Liver (tissue), 9 donors: Measurements from ENCODE around the gene ASMTL. TPM values are rescaled to one million over a fixed set of nuclear protein-coding genes. Genes with fewer than 3 reads are reported as not detected.

Experiments
- DNase-seq: peaks from one replicate; pipeline ENCODE4 v3.0.0-alpha.2; 2017; ENCODE audit warnings: low spot score
- H3K27ac ChIP-seq, 2 donors: one replicate each; pipeline ENCODE4 v1.7.0; 2013; ENCODE audit warnings: inconsistent platforms in 2 of 2, low read length in 2 of 2, control low read depth in 1 of 2, low read depth in 1 of 2, mild to moderate bottlenecking in 1 of 2
- H3K27me3 ChIP-seq, 4 donors: one replicate each; pipeline versions ENCODE4 v1.6.1 to v1.7.0; 2013; ENCODE audit warnings: low read length in 3 of 4, inconsistent platforms in 1 of 4, mild to moderate bottlenecking in 1 of 4, moderate library complexity in 1 of 4; ENCODE audit not compliant: control insufficient read depth in 4 of 4, insufficient read depth in 4 of 4
- H3K36me3 ChIP-seq, 4 donors: one replicate each; pipeline versions ENCODE4 v1.6.1 to v1.7.0; 2013; ENCODE audit warnings: low read length in 3 of 4, mild to moderate bottlenecking in 3 of 4, low read depth in 1 of 4, moderate library complexity in 1 of 4; ENCODE audit not compliant: control insufficient read depth in 4 of 4, insufficient read depth in 3 of 4
- H3K4me1 ChIP-seq, 4 donors: one replicate each; pipeline versions ENCODE4 v1.6.1 to v1.7.0; 2013; ENCODE audit warnings: low read length in 3 of 4, mild to moderate bottlenecking in 3 of 4, moderate library complexity in 1 of 4; ENCODE audit not compliant: control insufficient read depth in 4 of 4, insufficient read depth in 4 of 4
- H3K4me3 ChIP-seq, 3 donors: one replicate each; pipeline versions ENCODE4 v1.6.1 to v1.7.0; 2013; ENCODE audit warnings: low read length in 3 of 3, control low read depth in 1 of 3, low read depth in 1 of 3, mild to moderate bottlenecking in 1 of 3
- H3K9ac ChIP-seq, 2 donors: one replicate each; pipeline ENCODE4 v1.7.0; 2013; ENCODE audit warnings: low read length in 2 of 2, mild to moderate bottlenecking in 2 of 2, moderate library complexity in 2 of 2, control low read depth in 1 of 2, low read depth in 1 of 2
- H3K9me3 ChIP-seq, 4 donors: one replicate each; pipeline versions ENCODE4 v1.6.1 to v1.7.0; 2013; ENCODE audit warnings: low read length in 3 of 4; ENCODE audit not compliant: control insufficient read depth in 4 of 4
- EGR1 ChIP-seq, 2 donors: IDR thresholded peaks; 2 replicates each; pipeline ENCODE4 v1.6.1; 2016 to 2018; ENCODE audit warnings: antibody characterized with exemption in 2 of 2, low read depth in 2 of 2
- FOXA1 ChIP-seq: IDR thresholded peaks from 2 replicates; pipeline ENCODE4 v1.6.1; 2016; ENCODE audit warnings: antibody characterized with exemption
- FOXA2 ChIP-seq: IDR thresholded peaks from 2 replicates; pipeline ENCODE4 v1.6.1; 2016; ENCODE audit warnings: antibody characterized with exemption
- GABPA ChIP-seq, 2 donors: IDR thresholded peaks in 1 of 2; conservative IDR thresholded peaks in 1 of 2; 2 replicates each; pipeline ENCODE4 v1.6.1; 2016; ENCODE audit warnings: antibody characterized with exemption in 2 of 2, mild to moderate bottlenecking in 1 of 2, moderate library complexity in 1 of 2
- HNF4A ChIP-seq, 2 donors: conservative IDR thresholded peaks; 2 replicates each; pipeline ENCODE4 v1.6.1; 2016; ENCODE audit warnings: antibody characterized with exemption in 2 of 2, mild to moderate bottlenecking in 2 of 2
- HNF4G ChIP-seq: IDR thresholded peaks from 2 replicates; pipeline ENCODE4 v1.6.1; 2016; ENCODE audit warnings: antibody characterized with exemption
- JUND ChIP-seq, 2 donors: IDR thresholded peaks; 2 replicates each; pipeline ENCODE4 v1.6.1; 2016; ENCODE audit warnings: antibody characterized with exemption in 2 of 2
- NR2F2 ChIP-seq: IDR thresholded peaks from 2 replicates; pipeline ENCODE4 v1.6.1; 2016; ENCODE audit warnings: antibody characterized with exemption
- RAD21 ChIP-seq, 2 donors: IDR thresholded peaks; 2 replicates each; pipeline ENCODE4 v1.6.1; 2016; ENCODE audit warnings: antibody characterized with exemption in 2 of 2, mild to moderate bottlenecking in 2 of 2
- RXRA ChIP-seq, 2 donors: IDR thresholded peaks; 2 replicates each; pipeline ENCODE4 v1.6.1; 2017 to 2018; ENCODE audit warnings: antibody characterized with exemption in 2 of 2, mild to moderate bottlenecking in 1 of 2
- SP1 ChIP-seq: IDR thresholded peaks from 2 replicates; pipeline ENCODE4 v1.6.1; 2018; ENCODE audit warnings: antibody characterized with exemption, mild to moderate bottlenecking
- TAF1 ChIP-seq: conservative IDR thresholded peaks from 2 replicates; pipeline ENCODE4 v1.6.1; 2016; ENCODE audit warnings: antibody characterized with exemption, mild to moderate bottlenecking
- YY1 ChIP-seq: IDR thresholded peaks from 2 replicates; pipeline ENCODE4 v1.6.1; 2016; ENCODE audit warnings: antibody characterized with exemption, mild to moderate bottlenecking
- WGBS: extraction: QIAGEN DNeasy Blood & Tissue Kit; methylation state at CpG from one replicate; pipeline ENCODE4 v1.1.7; 2013; 5-methylcytosine and 5-hydroxymethylcytosine counted together
- polyA plus RNA-seq, 2 donors: library from polyadenylated mRNA; stranded (reverse) in 1 of 2; unstranded in 1 of 2; fragments of 200-250 nt in 1 of 2; fragments of >200 nt in 1 of 2; fragmentation: Nextera tagmentation in 1 of 2; extraction: Ambion mirVana in 1 of 2; gene quantifications; one replicate each; pipeline versions ENCODE4 v1.2.1 to v1.2.3, GENCODE V29; 2013 to 2015
- total RNA-seq, 2 donors: library from RNA; depleted of rRNA; stranded (reverse); fragments of >200 nt; gene quantifications; one replicate each; pipeline ENCODE4 v1.2.3, GENCODE V29; 2014
- TF ChIP-seq, protein P1 (sequence below): IDR thresholded peaks from 2 replicates; pipeline ENCODE4 v1.6.1; 2016; ENCODE audit warnings: antibody characterized with exemption
- TF ChIP-seq, protein P2 (sequence below): fragments of 150-350 bp; IDR thresholded peaks from 2 replicates; pipeline ENCODE4 v1.5.1; 2017; ENCODE audit warnings: improper control_type of control experiment, low read depth, low read length; ENCODE audit not compliant: missing input control
- TF ChIP-seq, protein P3 (sequence below): IDR thresholded peaks from 2 replicates; pipeline ENCODE4 v1.6.1; 2016; ENCODE audit warnings: antibody characterized with exemption
- TF ChIP-seq, protein P4 (sequence below): IDR thresholded peaks from 2 replicates; pipeline ENCODE4 v1.6.1; 2016; ENCODE audit warnings: antibody characterized with exemption, mild to moderate bottlenecking
- TF ChIP-seq, protein P5 (sequence below): IDR thresholded peaks from 2 replicates; pipeline ENCODE4 v1.6.1; 2016; ENCODE audit warnings: antibody characterized with exemption
- donor health status: healthy.
- donor health status: healthy.
- donor health status: healthy.
- donor health status: healthy.
- donor health status: healthy.

The ASMTL gene
- total and polyA plus RNA-seq, 4 donors: 10.3 to 18.9 (median 11.6) TPM

DNA sequence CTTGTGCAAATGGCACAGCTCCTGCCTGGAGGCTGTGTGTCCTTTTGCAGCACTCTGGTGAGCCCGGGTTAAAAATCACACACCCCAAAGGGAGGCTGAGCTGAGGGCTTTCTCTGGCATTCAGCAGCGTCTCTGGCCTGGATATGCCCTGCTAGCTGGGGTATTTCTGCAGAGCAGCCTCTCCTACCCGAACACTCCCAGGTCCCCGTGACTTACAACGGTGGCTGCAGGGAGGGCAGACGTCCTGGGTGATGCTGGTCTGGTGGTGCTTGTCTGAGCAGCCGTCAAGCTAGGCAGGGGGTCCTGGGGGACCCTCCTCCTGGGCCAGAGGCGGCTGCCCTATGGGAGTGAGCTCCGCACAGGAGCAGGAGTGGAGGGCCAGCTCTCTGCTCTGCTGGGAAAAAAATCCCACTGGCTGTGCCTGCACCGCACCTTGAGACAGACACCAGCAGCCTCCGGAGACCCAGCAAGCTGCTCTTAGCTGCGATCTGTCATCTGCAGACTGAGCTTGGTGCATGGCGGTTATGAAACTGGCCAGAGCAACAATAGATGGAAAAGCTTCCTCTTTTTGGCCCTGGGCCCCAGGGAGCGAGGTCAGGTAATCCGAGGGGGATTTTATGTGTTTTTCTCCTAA, 41.3 kb upstream of the ASMTL start:
- Histone ChIP-seq H3K27me3 (no peaks in the 10 kb centered on the region), H3K27ac (no peak overlapping the region), H3K4me1 (peaks cover 0 to 4% (median 0%) of the 10 kb centered on the region in 4 donors), H3K36me3 (no peaks in the 10 kb centered on the region), H3K9ac (no peak overlapping the region), H3K4me3 (no peak overlapping the region), H3K9me3 (peaks cover 0 to 6% (median 0%) of the 10 kb centered on the region in 4 donors)
- 38% methylated on average over 15 of the region's 15 CpGs for WGBS
- no peak for DNase-seq
- TF ChIP-seq FOXA1 (no peak), NR2F2 (no peak), JUND (IDR thresholded peaks at IDR 0.05) (no peak), GABPA (IDR thresholded peaks at IDR 0.05 in 1 of 2, conservative IDR thresholded peaks at IDR 0.05 in 1 of 2) (no peak), TAF1 (no peak), RXRA (IDR thresholded peaks at IDR 0.05) (no peak)
- TF ChIP-seq, protein P1, sequence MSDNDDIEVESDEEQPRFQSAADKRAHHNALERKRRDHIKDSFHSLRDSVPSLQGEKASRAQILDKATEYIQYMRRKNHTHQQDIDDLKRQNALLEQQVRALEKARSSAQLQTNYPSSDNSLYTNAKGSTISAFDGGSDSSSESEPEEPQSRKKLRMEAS: no peak
- TF ChIP-seq, protein P2, sequence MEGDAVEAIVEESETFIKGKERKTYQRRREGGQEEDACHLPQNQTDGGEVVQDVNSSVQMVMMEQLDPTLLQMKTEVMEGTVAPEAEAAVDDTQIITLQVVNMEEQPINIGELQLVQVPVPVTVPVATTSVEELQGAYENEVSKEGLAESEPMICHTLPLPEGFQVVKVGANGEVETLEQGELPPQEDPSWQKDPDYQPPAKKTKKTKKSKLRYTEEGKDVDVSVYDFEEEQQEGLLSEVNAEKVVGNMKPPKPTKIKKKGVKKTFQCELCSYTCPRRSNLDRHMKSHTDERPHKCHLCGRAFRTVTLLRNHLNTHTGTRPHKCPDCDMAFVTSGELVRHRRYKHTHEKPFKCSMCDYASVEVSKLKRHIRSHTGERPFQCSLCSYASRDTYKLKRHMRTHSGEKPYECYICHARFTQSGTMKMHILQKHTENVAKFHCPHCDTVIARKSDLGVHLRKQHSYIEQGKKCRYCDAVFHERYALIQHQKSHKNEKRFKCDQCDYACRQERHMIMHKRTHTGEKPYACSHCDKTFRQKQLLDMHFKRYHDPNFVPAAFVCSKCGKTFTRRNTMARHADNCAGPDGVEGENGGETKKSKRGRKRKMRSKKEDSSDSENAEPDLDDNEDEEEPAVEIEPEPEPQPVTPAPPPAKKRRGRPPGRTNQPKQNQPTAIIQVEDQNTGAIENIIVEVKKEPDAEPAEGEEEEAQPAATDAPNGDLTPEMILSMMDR: no peak
- TF ChIP-seq, protein P3, sequence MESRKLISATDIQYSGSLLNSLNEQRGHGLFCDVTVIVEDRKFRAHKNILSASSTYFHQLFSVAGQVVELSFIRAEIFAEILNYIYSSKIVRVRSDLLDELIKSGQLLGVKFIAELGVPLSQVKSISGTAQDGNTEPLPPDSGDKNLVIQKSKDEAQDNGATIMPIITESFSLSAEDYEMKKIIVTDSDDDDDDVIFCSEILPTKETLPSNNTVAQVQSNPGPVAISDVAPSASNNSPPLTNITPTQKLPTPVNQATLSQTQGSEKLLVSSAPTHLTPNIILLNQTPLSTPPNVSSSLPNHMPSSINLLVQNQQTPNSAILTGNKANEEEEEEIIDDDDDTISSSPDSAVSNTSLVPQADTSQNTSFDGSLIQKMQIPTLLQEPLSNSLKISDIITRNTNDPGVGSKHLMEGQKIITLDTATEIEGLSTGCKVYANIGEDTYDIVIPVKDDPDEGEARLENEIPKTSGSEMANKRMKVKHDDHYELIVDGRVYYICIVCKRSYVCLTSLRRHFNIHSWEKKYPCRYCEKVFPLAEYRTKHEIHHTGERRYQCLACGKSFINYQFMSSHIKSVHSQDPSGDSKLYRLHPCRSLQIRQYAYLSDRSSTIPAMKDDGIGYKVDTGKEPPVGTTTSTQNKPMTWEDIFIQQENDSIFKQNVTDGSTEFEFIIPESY: no peak

DNA sequence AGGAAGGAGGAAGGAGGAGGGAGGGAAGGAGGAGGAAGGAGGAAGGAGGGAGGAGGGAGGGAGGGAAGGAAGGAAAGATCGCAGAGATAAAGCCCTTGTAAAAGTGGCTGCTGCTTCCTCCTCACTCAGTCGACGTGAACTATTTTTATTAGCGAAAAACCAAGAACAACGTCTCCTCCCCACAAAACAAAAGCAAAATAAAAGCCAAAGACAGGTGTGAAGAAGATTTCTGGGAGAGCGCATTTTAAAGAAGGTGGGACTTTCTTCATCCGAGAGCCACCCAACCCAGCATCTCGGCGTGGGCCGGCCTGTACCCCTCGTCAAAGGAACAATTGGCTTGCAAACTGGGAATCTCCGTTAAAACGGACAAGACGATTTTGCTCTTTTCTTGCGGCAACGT, 40.7 kb upstream of the ASMTL start:
- WGBS: 38% methylated on average over 16 of the region's 16 CpGs
- TF ChIP-seq RAD21 (IDR thresholded peaks at IDR 0.05) (no peak), RXRA (IDR thresholded peaks at IDR 0.05) (no peak), EGR1 (IDR thresholded peaks at IDR 0.05; ENCODE audit: low read depth in 2 of 2) (no peak), NR2F2 (no peak), HNF4G (no peak), JUND (IDR thresholded peaks at IDR 0.05) (no peak), FOXA1 (no peak), TAF1 (no peak), FOXA2 (no peak), YY1 (no peak), HNF4A (conservative IDR thresholded peaks at IDR 0.05) (no peak), GABPA (IDR thresholded peaks at IDR 0.05 in 1 of 2, conservative IDR thresholded peaks at IDR 0.05 in 1 of 2) (no peak), SP1 (no peak)
- TF ChIP-seq, protein P3: no peak
- TF ChIP-seq, protein P4, sequence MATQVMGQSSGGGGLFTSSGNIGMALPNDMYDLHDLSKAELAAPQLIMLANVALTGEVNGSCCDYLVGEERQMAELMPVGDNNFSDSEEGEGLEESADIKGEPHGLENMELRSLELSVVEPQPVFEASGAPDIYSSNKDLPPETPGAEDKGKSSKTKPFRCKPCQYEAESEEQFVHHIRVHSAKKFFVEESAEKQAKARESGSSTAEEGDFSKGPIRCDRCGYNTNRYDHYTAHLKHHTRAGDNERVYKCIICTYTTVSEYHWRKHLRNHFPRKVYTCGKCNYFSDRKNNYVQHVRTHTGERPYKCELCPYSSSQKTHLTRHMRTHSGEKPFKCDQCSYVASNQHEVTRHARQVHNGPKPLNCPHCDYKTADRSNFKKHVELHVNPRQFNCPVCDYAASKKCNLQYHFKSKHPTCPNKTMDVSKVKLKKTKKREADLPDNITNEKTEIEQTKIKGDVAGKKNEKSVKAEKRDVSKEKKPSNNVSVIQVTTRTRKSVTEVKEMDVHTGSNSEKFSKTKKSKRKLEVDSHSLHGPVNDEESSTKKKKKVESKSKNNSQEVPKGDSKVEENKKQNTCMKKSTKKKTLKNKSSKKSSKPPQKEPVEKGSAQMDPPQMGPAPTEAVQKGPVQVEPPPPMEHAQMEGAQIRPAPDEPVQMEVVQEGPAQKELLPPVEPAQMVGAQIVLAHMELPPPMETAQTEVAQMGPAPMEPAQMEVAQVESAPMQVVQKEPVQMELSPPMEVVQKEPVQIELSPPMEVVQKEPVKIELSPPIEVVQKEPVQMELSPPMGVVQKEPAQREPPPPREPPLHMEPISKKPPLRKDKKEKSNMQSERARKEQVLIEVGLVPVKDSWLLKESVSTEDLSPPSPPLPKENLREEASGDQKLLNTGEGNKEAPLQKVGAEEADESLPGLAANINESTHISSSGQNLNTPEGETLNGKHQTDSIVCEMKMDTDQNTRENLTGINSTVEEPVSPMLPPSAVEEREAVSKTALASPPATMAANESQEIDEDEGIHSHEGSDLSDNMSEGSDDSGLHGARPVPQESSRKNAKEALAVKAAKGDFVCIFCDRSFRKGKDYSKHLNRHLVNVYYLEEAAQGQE: no peak
- TF ChIP-seq, protein P1: no peak
- TF ChIP-seq, protein P5, sequence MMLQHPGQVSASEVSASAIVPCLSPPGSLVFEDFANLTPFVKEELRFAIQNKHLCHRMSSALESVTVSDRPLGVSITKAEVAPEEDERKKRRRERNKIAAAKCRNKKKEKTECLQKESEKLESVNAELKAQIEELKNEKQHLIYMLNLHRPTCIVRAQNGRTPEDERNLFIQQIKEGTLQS: no peak
- TF ChIP-seq, protein P2: no peak
- Histone ChIP-seq H3K9ac (no peak overlapping the region), H3K9me3 (peaks cover 0 to 6% (median 0%) of the 10 kb centered on the region in 4 donors), H3K4me1 (peaks cover 0 to 4% (median 0%) of the 10 kb centered on the region in 4 donors), H3K36me3 (no peaks in the 10 kb centered on the region), H3K27ac (no peak overlapping the region), H3K27me3 (no peaks in the 10 kb centered on the region), H3K4me3 (no peak overlapping the region)
- DNase-seq: no peak
